Mesenteric fat pad (tissue), 1 donor: Measurements from ENCODE around the gene VPS8. TPM values are rescaled to one million over a fixed set of nuclear protein-coding genes. Genes with fewer than 3 reads are reported as not detected.
A peak's percentile ranks its signal among the peaks of the same experiment; 100 is the strongest.

Experiments
- DNase-seq: peaks from one replicate; pipeline ENCODE4 v3.0.0-alpha.2; 2020; ENCODE audit warnings: low spot score
- long read RNA-seq: library from polyadenylated mRNA; unstranded; transcript quantifications from one replicate; pipeline ENCODE4 v2.0.0, GENCODE V29; 2020
- total RNA-seq: library from RNA; stranded (reverse); fragmentation: NEBNext Ultra II Directional; extraction: Animal tissue kit (Norgen Biotek cat#: 25700); gene quantifications from one replicate; pipeline ENCODE4 v1.2.1, GENCODE V29; 2021
- donor health status: DM: yes; HTN: yes; CAD: no.

VPS8 gene
- 55.0 TPM for total RNA-seq
- long read RNA-seq, partial matches to known transcripts, result 7 of 11 reads
- long read RNA-seq, other reads (novel, unspliced or antisense), result 4 of 11 reads

GRCh38 chr3:184811999-184812661 is at the start of gene VPS8:
Gene VPS8, plus strand, starts transcription at chr3:184812166. Its CDS starts 12,467 bp downstream, at chr3:184824633.
- peak; percentile 97 for DNase-seq

DNA sequence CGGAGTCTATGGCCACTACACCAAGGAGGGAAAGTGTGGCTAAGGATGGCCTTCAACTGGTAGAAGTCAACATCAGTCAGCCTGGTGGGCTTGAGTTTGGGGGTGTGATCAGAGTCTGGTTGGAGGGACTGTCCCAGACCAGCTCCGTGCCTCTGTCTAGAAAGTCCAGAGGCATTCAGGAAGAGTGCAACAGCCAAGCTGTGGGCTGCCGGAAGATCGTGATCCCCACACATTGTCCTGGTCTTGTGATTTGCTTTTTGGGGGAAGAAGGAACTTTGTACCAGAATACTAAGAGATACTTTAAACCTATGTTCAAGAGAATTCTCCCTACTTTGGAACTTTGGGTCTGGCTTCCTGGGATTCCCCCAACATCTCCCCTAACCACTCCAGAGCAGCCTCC is 47.8 kb upstream of the VPS8 start:
- DNase-seq, result no peak

DNA sequence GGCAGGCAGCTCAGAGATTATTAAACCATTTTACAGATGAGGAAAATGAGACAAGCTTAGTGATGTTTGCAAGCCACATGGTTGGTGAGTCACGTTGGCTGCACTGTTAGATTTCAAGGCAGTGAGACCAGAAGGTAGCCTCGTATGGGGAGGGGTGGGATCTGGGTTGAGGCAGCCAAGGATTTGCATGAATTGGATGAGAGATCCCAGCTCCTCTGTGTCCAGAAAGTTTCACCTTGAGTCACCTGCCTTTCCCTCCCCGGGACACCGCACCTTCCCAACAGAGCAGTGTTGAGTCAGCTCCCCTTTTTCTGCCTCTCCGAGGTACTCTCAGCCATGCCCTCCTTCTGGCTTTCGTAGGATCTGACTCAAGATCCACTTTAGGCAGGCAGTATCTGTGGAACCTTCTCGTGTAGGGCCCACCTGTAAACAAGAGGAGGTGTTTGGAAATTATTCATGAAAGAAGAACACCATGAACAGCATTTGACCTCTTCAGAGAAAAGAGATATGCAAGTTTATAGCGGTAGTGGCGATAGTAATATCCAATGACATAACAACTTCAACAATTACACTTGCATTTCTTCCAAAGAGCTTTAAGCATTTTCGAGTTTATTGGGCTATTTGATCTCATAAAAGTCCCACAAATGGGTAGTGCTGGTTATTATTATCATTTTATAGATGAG is 46.8 kb upstream of the VPS8 start:
- DNase-seq, result no peak

- no peak for DNase-seq
Observed at GRCh38 chr3:184765730-184766074, 46.3 kb upstream of the VPS8 start.

DNA sequence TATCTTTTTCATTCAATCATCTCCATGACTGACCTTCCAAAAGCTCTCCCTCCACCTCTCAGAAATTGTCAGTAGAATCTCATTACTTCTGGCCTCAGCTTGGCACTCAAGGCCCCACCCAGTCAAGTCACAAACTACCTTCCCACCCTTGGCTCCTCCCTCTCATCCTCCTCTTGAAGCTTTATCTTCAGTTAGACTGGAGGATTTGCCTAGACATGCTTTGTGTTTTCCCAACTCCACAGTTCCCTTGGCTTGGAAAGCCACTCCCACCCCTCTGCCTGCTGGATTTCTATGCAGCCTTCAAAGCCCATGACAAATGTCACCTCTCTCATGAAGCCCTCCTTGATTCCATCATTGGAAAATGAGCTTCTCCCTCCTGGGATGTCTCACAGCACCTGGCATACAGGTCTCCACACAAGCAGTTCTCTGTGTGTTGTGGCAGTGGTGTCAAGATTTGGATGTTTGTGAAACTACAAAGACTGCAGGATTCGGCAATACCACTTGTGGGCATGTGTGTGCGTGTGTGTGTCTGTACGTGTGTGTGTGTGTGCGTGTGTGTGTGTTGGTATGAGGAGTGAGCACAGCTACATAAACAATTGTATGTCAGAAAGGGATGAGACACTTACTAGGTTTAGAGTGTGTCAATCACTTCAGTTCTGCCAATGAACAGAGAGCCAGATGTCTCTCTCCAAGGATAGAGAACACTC is 45.3 kb upstream of the VPS8 start:
- no peak for DNase-seq

- DNase-seq, result no peak
Observed at GRCh38 chr3:184767377-184767776, 44.6 kb upstream of the VPS8 start.

- DNase-seq, result no peak
Observed at GRCh38 chr3:184769382-184770170, 42.4 kb upstream of the VPS8 start.

GRCh38 chr3:184770541-184770940 is 41.4 kb upstream of the VPS8 start:
- DNase-seq, result no peak

DNA sequence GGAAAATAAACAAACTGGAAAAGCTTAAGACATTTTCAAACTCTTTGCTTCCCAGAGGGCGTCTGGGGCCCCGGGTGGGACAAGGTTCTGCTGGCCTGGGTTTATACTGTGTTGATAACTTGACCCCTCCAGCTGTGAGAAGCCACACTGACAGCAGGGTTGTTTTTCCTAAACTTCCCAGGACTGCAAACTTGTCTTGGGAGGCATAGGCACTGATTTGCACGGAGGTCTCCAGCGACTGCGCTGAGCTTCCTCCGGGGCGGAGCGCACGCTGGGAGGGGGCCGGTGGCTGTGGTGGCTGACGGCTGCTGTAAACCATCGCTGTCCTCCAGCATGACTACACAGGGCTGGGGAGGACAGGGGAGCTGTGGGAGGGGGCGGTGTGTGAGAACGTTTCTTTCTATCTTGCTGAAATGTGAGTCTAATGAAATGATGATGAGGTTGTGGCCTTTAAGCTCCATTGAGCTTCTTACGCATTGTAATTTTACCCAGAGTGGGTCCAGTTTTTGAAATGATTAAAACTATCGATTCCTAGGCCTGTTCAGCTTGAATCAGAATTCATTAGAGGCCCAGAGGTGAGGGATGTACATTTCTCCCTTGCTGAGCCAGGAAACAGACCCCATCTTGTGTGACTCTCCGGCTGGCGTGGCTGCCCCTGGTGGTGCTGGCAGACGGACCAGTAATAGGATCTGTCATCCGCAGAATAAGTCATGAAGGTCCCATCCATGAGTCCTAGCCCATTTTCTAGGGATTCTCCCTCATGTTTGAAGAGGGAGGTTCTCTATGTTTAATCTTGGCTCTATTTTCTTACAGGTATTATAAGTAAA is 40.5 kb upstream of the VPS8 start:
- no peak for DNase-seq

- DNase-seq, result no peak
Observed at GRCh38 chr3:184772667-184773272, 39.2 kb upstream of the VPS8 start.

GRCh38 chr3:184773283-184774186 is 38.4 kb upstream of the VPS8 start:
- DNase-seq, result no peak

GRCh38 chr3:184776916-184777315 is 35.0 kb upstream of the VPS8 start:
- no peak for DNase-seq

- peak; percentile 89 for DNase-seq
Observed at GRCh38 chr3:184777566-184778356, 34.2 kb upstream of the VPS8 start.

DNA sequence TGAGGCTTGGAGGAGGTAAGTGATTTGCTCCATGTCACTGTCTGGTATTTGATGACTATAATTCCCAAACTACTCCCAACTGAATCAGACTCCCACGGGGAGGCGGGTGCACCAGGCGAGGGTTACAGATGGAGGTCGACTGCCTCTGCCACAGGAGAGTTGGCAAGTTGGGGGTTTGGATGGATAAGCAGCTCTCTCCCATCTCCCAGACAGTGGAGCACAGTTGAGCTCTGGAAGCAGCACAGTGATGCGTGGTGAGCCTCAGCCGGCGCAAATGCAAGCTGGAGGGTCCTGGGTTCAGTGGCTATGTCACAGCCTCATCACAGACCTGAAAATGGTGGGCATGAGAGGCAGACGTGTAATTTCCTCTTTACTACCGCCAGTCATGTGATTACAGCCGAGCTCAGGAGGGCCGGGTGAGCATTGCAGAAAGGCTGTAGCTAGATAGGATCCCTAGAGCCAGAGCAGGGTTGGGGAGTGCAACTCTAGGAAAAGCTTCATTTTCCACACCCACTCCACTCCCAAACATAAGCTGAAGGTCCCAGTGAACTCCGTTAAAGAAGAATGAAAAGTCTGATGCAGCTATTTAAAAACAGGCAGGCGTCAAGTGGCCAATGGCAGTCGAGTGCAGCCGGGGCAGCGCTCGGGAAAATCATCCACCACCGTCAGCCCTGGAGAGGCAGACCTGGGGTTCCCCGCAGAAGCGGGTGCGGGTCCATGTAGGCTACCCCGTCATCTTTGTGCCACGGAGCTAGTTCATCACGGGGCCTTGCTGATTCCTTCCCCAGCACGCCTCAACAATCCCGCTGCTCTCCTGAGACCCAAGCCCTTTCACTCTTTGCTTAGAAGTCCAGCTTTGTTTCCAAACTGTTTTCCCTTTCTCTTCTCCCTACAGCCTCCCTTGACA is 33.3 kb upstream of the VPS8 start:
- DNase-seq, result no peak

DNA sequence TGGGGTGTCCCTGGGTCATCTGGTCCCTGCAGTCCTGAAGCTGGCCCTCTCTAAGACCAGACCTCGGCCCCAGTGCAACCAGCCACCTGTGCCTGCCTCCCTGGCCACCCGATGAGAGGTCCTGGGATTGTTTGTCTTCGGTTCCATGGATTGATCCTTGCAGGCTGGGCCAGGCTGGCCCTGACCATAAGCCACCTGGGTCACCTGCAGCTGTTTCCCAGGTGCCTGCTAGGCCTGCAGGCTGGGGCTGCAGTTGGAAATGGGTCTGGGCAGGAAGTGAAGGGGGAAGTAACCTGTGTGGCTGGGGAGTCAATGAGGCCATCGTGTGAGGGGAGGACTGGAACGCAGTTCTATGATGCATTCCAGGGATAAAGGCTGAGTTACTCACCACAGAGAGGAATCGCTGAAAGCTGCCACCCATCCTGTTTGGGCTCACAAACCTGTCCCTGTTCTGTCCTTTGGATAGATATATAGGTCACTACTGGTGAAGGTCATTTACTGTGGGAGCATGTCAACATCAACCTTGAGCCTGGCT is 30.9 kb upstream of the VPS8 start:
- no peak for DNase-seq

DNA sequence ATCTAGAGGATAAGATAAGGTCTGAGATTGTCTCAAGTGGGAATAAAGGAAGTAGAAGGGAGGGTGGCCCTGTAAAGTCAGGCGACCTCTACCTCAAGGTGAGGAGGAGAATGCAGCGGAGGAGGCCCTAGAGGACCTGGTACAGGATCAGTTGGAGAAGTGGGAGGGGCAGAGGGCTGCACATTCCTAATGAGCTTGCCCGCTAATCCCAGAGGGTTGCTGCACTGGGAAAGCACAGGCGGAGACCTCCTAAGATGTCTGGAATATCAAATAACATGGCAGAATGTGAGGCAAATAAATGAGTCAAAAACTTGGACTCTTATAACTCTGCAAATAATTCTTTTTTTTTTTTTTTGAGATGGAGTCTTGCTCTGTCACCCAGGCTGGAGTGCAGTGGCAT is 30.2 kb upstream of the VPS8 start:
- DNase-seq, result no peak

GRCh38 chr3:184783319-184783718 is 28.6 kb upstream of the VPS8 start:
- no peak for DNase-seq
